NCI-H2196 (cell line): ENCODE data around the gene MOB4.
"Not testable (repeated sequence)": the region's sequence is repeated elsewhere in the genome, so short reads cannot be mapped to it uniquely, and the experiment has no call there.

Experiments
- DNase-seq: peaks from one replicate; lab custom pipeline; 2025; ENCODE audit not compliant: unreplicated experiment; lab: John Stamatoyannopoulos, UW

Gene MOB4

GRCh38 chr2:197515739-197516392 lies at the start of gene MOB4:
TSS of gene MOB4 (plus strand) at chr2:197516066. CDS start at chr2:197516087, 21 bp downstream.
- peak; percentile 93 for DNase-seq

- DNase-seq: no peak
Measured at GRCh38 chr2:197472166-197472565, 43.7 kb upstream of the MOB4 start.

GRCh38 chr2:197477797-197478196 lies 38.1 kb upstream of the MOB4 start:
- no peak for DNase-seq

- DNase-seq: no peak
Measured at GRCh38 chr2:197480165-197481036, 35.5 kb upstream of the MOB4 start.

GRCh38 chr2:197484248-197484647 lies 31.6 kb upstream of the MOB4 start:
- DNase-seq: not testable (repeated sequence)

GRCh38 chr2:197486175-197486574 lies 29.7 kb upstream of the MOB4 start:
- DNase-seq: no peak

- no peak for DNase-seq
Measured at GRCh38 chr2:197487385-197487784, 28.5 kb upstream of the MOB4 start.

- no peak for DNase-seq
Measured at GRCh38 chr2:197495433-197496134, 20.3 kb upstream of the MOB4 start.

GRCh38 chr2:197496695-197497094 lies 19.2 kb upstream of the MOB4 start:
- no peak for DNase-seq

- DNase-seq: no peak
Measured at GRCh38 chr2:197497326-197497725, 18.5 kb upstream of the MOB4 start.

- DNase-seq: no peak
Measured at GRCh38 chr2:197498235-197498936, 17.5 kb upstream of the MOB4 start.

- peak; percentile 10 for DNase-seq
Measured at GRCh38 chr2:197498937-197499593, 16.8 kb upstream of the MOB4 start.

GRCh38 chr2:197499594-197500502 lies 16.0 kb upstream of the MOB4 start, which contains the start of the genes HSPD1 and HSPE1:
TSS of gene HSPD1 (minus strand) at chr2:197499840. CDS start at chr2:197498848, 992 bp downstream.
TSS of gene HSPE1 (plus strand) at chr2:197500379. CDS start at chr2:197500437, 58 bp downstream.
- peak; percentile 100 for DNase-seq

- no peak for DNase-seq
Measured at GRCh38 chr2:197500503-197501131, 15.2 kb upstream of the MOB4 start.

- no peak for DNase-seq
Measured at GRCh38 chr2:197502201-197502600, 13.7 kb upstream of the MOB4 start.

- DNase-seq: no peak
Measured at GRCh38 chr2:197502685-197503084, 13.2 kb upstream of the MOB4 start.

- no peak for DNase-seq
Measured at GRCh38 chr2:197504000-197504399, 11.9 kb upstream of the MOB4 start.

- no peak for DNase-seq
Measured at GRCh38 chr2:197504512-197504911, 11.4 kb upstream of the MOB4 start.

- DNase-seq: no peak
Measured at GRCh38 chr2:197506658-197507057, 9.2 kb upstream of the MOB4 start.
